ENCODE data around the gene TJP3. TPM values are rescaled to one million over a fixed set of nuclear protein-coding genes. Genes with fewer than 3 reads are reported as not detected.

Gene TJP3
- total RNA-seq, 1 donor from 2014 or later = under 0.01 TPM

GRCh38 chr19:3690551-3691371, 17.4 kb upstream of the TJP3 start:
- no peak for DNase-seq (ENCODE audit: low read depth in 2 of 2)

- no peak for DNase-seq (ENCODE audit: low read depth in 2 of 2)
Measured at GRCh38 chr19:3691372-3691716, 16.8 kb upstream of the TJP3 start.

DNA sequence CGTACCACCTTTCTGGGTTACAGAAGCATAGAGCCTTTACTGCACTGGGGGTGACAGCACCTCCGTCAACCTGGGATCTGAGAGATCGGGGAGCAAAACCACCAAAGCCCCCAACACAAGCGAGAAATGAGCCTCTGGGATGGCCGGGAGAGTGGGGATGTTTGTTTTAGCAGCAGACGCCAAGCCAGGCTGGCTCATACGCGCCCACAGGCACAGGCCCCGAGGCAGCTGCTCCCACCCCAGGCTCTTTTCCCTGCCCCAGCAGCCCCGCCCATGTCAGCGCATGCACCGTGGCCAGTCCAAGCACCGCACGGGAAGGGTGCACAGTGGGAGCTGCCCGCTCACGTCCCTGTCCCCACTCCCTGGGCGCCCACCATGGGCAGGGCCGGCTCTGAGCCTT, 16.5 kb upstream of the TJP3 start:
- DNase-seq (ENCODE audit: low read depth in 2 of 2) = no peak

DNA sequence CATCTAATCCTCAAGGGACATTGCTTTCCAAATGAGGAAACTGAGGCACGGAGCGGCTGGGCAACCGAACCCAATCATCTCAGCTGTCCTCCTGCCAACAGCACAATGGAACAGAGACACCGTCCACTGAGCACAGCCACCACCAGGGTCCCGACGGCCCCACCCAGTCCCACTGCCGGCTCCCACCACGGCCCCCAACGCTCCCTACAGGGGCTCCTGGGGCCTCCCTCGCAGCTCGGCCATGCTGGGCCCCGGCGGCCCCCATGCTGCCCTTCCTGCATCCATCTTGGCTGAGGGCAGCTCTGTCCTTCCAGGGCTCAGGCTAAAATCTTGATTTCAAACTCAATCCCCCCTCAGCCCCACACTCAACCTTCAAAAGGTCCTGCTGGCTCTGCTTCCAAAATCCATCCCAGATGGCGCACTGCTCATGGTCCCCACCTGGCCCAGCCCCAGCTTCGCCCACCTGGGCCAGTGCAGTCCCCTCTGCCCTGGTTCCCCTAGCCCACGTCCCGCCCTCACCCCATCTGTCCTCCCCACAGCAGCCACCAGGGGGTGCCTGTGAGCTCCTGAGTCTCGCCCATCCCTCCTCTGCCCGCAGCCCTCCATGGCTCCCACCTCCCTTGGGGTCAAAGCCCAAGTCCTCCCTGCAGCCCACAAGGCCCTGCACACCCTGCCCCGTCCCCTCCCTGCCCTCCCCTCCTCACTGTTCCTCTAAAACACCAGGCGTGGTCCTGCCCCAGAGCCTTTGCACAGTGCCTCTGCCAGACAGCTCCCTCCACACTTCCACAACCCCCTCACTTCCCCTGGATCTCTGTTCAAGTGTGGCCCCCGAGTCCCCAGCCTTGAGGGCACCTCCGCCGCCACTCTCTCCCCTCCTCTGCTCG, 15.8 kb upstream of the TJP3 start:
- DNase-seq (ENCODE audit: low read depth in 2 of 2) = peak in 1 of 2 donors; percentile 28

- DNase-seq (ENCODE audit: low read depth in 2 of 2) = no peak
Measured at GRCh38 chr19:3693025-3693925, 14.9 kb upstream of the TJP3 start.

DNA sequence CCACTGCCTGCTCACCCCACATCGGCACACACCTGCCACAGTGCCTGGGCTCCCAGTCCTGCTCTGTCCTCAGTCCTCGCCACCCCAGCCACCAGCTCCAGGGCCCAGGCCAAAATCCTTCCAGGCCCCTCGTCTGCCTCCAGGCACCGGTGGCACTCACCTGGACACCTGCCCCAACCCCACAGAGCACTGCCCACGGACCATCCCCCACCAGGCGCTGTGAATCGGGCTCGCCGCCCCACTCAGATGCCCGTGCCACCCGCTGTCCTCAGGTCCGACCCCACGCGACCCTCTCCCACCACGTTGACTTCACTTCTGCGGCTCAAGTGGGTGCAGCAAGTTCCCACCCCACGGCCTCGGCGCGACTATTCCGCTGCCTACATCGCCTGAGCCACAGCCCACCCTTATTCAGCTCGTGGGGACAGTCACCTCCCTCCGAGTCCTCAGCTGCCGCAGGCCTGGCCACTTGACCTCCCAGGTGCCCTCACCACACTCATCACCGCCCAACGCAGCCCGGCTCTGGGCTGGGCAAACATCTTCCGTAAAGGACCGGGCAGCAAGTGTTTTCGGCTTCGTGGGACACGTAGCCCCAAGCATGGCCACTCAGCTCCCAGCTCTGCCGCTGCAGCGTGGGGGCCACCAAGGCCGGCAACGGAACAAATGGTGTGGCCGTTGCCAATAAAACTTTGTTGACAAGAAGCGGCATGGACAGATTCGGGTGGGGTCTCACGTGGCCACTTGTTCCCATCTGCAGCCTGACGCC, 13.6 kb upstream of the TJP3 start:
- DNase-seq (ENCODE audit: low read depth in 2 of 2) = no peak

DNA sequence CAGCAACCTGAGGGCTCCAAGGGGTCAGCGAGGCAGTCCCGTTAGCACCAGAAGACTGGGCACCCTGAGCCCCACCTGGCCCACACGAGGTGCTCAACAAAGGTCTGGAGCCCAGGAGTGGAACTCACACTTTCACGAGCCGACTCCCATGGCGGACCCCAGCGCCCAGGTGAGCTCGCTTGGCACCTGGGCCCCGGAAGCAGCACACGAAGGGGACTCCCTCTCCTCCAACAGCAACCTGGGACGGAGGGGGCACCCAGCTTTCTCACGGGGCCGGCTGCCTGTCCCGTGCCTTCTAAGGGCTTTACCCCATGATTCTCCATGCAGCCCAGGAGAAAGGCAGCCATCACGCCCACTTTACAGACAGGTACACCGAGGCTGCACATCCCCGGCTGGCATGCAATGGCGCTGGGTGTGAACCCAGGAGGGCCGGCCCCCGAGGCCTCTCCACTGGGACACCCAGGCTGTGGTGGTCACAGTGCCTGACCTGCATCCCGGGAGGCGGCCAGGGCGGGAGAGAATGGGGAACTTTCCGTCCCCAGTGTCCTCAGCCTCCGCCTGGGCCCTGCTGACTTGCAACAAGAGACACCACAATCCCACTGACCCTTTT, 13.0 kb upstream of the TJP3 start:
- no peak for DNase-seq (ENCODE audit: low read depth in 2 of 2)

DNA sequence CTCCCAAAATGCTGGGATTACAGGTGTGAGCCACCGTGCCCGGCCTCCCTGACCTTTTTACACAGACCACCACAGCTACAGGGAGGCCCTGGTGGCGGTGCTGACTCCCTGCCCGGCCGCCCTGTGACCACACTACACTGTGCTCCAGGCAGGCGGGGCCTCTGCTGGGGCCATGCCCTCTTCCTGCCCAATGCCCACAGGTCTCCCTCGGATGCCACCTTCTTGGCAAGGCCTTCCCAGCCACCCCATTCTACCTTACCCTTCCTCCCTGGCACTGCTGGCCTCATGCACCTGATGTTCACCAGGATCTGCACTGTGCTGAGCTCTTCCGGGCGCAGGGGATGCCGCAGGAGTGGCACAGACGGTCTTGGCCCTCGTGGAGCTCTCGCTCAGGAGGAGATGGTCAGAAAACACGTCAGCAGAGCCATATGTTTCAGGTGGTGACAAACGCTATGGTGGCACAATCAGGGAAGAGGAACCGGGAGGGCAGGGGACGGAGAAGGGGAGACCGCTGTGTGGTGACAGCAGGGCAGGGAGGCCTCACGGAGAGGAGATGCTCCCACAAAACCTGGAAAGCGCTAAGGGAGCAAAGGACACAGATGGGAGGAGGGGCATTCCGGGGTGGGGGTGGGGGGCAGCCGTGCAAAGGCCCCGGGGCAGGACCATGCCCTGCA, 12.1 kb upstream of the TJP3 start:
- no peak for DNase-seq (ENCODE audit: low read depth in 2 of 2)

DNA sequence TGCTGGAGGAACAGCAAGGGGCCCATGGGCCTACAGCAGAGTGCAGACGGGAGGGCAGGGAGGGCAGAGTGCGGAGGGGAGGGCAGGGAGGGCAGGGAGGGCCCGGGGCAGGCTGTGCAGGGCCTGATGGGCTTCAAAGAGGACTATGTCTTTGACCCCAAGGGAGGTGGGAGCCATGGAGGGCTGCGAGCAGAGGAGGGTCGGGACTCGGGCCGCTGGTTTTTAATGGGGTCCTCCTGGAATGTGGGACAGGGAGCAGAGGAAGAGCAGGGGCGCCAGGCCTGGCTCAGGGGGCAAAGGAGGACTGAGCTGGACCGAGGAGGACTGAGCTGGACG, 11.6 kb upstream of the TJP3 start:
- DNase-seq (ENCODE audit: low read depth in 2 of 2) = no peak

GRCh38 chr19:3697094-3697493, 11.1 kb upstream of the TJP3 start:
- no peak for DNase-seq (ENCODE audit: low read depth in 2 of 2)

GRCh38 chr19:3697671-3698385, 10.4 kb upstream of the TJP3 start:
- DNase-seq (ENCODE audit: low read depth in 2 of 2) = no peak

- no peak for DNase-seq (ENCODE audit: low read depth in 2 of 2)
Measured at GRCh38 chr19:3698386-3698950, 9.7 kb upstream of the TJP3 start.

DNA sequence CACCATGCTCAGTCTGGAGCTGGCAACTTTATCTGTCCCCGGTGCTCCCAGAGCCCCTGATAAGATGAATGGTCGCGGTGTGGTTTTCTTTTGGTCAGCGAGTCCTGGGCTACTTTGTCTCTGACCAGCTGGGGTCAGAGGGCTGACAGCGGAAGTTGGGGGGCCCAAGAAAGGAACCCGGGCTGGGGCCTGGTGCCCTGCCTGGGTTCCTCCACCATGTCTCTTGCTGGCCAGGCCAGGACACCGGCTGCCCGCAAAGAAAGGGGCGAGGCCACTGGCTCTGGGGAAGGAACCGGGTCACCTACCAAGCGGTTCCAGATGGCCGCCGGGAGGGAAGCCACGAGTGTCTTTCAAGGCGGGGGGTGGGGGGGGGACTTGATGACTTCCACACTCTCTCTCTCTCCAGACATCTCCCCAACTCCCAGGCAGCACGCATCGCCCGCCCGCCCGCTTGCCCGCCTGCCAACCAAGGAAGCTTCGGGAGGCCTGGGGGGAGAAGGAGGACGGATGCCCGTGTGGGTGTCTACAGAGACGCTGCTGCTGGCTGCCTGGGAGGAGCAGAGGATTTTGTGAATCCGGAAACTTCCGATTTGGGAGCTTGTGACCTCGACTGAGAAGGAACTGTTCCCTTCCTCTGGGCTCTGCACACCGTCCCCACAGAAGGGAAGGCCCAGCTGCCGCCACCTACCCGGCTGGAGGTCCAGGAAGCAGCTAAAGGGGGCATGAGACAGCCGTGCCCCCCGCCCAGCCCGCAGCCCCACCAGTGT, 9.0 kb upstream of the TJP3 start:
- DNase-seq (ENCODE audit: low read depth in 2 of 2) = peak in 1 of 2 donors; percentile 35

GRCh38 chr19:3699741-3700241, 8.4 kb upstream of the TJP3 start:
- DNase-seq (ENCODE audit: low read depth in 2 of 2) = no peak

DNA sequence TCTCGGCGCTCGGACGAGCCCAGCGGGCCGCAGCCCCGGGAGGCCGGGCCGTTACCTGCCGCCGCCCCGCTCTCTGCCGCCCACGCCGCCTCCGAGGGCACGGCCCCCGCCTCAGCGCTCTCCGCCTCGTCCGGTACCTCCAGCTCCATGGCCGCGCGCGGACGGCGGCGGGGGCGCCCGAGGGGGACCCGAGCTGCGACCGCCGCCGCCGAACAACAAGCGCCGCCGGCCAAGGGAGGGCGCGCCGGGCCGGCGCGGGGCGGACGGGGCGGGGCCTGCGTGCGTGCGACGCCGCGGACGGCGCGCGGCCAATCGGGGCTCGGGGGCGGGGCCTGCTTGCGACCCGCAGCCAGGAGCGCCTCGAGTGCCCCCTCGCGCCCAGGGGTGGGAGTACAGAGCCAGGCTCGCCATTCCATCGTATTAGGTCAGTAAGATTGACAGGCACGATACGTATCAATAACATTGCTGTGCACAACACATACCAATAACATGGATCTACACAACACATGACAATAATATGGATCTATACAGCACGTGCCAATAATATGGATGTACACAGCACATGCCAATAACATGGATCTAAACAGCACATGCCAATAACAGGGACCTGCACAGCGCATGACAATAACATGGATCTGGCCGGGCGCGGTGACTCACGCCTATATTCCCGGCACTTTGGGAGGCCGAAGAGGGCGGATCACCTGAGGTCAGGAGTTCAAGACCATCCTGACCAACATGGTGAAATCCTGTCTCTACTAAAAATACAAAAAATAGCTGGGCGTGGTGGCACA, 7.7 kb upstream of the TJP3 start, which contains the start of gene PIP5K1C:
TSS of gene PIP5K1C (minus strand) at position 227 of the 791 bp plus-strand sequence. CDS start at position 149, 78 bp downstream.
- DNase-seq (ENCODE audit: low read depth in 2 of 2) = peak; percentile 62 to 88

DNA sequence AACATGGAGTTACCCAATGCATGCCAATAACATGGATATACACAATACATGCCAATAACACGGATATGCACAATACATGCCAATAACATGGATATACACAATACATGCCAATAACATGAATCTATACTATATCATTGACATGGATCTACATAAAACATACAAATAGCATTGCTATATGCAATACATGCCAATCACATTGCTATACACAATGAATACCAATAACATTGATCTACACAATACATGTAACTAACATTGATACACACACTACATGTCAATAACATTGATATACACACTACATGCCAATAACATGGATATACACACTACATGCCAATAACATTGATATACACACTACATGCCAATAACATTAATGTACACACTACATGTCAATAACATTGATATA, 7.0 kb upstream of the TJP3 start:
- no peak for DNase-seq (ENCODE audit: low read depth in 2 of 2)

DNA sequence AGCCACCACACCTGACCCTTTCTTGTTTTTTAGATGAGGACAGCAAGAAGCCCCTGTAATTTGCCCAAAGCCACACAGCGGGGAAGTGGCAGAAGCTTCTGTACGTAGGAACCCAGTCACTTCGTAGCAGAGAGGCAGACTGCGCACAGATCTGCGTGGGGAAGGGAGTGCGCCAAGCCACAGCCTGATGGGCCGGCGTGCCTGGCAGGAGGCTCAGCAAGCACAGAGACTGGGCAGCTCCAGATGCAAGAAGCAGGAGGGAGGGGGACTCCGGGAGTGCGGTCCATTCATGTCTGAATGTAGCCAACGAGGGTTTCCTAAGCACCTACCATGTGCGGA, 347 bp upstream of the TJP3 start:
- no peak for DNase-seq (ENCODE audit: low read depth in 2 of 2)
